ENCODE data around the gene SFXN5.

- TF ChIP-seq CTCF (conservative IDR thresholded peaks at IDR 0.05; ENCODE audit: low read depth, low read length) (no peak), EZH2 (IDR thresholded peaks at IDR 0.05; ENCODE audit: low read length, unreplicated experiment) (no peak)
Measured at GRCh38 chr2:72932805-72933204, 138.7 kb downstream of the SFXN5 start.
